SK-N-SH treated with all-trans-retinoic acid at 6 μM for 48 hours (cell line): ENCODE results near the gene EPHA4.
A peak's percentile ranks its signal among the peaks of the same experiment; 100 is the strongest.

ENCODE experiments used
- ATAC-seq: fragments of 200-7000 bp; cut with Tn5 transposase; 3 replicates; pipeline ENCODE4 v1.9.1; 2020; ENCODE audit warnings: mild to moderate bottlenecking, moderate library complexity
- ARNTL ChIP-seq: fragments of 450-650 bp; formaldehyde crosslinking; IDR thresholded peaks from 2 replicates; pipeline ENCODE4 v1.5.0; 2020; ENCODE audit warnings: low read depth, mild to moderate bottlenecking, moderate library complexity, borderline replicate concordance
- BACH2 ChIP-seq: fragments of 250-450 bp; sonication (Bioruptor Pico); IDR thresholded peaks from 2 replicates; pipeline ENCODE4 v1.9.0; 2021; ENCODE audit warnings: mild to moderate bottlenecking, borderline replicate concordance
- CREB5 ChIP-seq: fragments of 250-450 bp; sonication (Bioruptor Pico); IDR thresholded peaks from 2 replicates; pipeline ENCODE4 v1.5.1; 2020; ENCODE audit warnings: low read depth, mild to moderate bottlenecking, moderate library complexity
- CSRNP3 ChIP-seq: fragments of 250-450 bp; sonication (Bioruptor Pico); IDR thresholded peaks from 2 replicates; pipeline ENCODE4 v1.5.1; 2021; ENCODE audit warnings: mild to moderate bottlenecking, moderate library complexity
- ESRRG ChIP-seq: fragments of 250-450 bp; sonication (Bioruptor Pico); IDR thresholded peaks from 2 replicates; pipeline ENCODE4 v1.6.1; 2021; ENCODE audit warnings: mild to moderate bottlenecking
- GLIS3 ChIP-seq: fragments of 250-450 bp; sonication (Bioruptor Pico); IDR thresholded peaks from 2 replicates; pipeline ENCODE4 v1.5.0; 2020; ENCODE audit warnings: mild to moderate bottlenecking, moderate library complexity
- ISL1 ChIP-seq: fragments of 250-450 bp; sonication (Bioruptor Pico); IDR thresholded peaks from 2 replicates; pipeline ENCODE4 v2.1.2; 2022; ENCODE audit warnings: mild to moderate bottlenecking, moderate library complexity
- OSR1 ChIP-seq: fragments of 250-450 bp; sonication (Bioruptor Pico); IDR thresholded peaks from 2 replicates; pipeline ENCODE4 v1.8.0; 2022; ENCODE audit warnings: moderate library complexity, mild to moderate bottlenecking, inconsistent platforms
- PATZ1 ChIP-seq: fragments of 250-450 bp; sonication (Bioruptor Pico); IDR thresholded peaks from 2 replicates; pipeline ENCODE4 v1.8.0; 2020; ENCODE audit warnings: mild to moderate bottlenecking, moderate library complexity, borderline replicate concordance
- POU6F1 ChIP-seq: fragments of 250-450 bp; sonication (Bioruptor Pico); IDR thresholded peaks from 2 replicates; pipeline ENCODE4 v1.8.0; 2021; ENCODE audit warnings: low read depth, mild to moderate bottlenecking, moderate library complexity, borderline replicate concordance
- PPARA ChIP-seq: fragments of 250-450 bp; sonication (Bioruptor Pico); IDR thresholded peaks from 2 replicates; pipeline ENCODE4 v1.5.0; 2020; ENCODE audit warnings: mild to moderate bottlenecking, borderline replicate concordance
- RARB ChIP-seq: fragments of 250-450 bp; sonication (Bioruptor Pico); IDR thresholded peaks from 2 replicates; pipeline ENCODE4 v1.8.0; 2021; ENCODE audit warnings: mild to moderate bottlenecking, moderate library complexity
- SNAI2 ChIP-seq: fragments of 250-450 bp; sonication (Bioruptor Pico); IDR thresholded peaks from 2 replicates; pipeline ENCODE4 v1.5.0; 2020; ENCODE audit warnings: mild to moderate bottlenecking, moderate library complexity
- TCF4 ChIP-seq: fragments of 250-450 bp; sonication (Bioruptor Pico); IDR thresholded peaks from 2 replicates; pipeline ENCODE4 v1.8.0; 2021; ENCODE audit warnings: mild to moderate bottlenecking, moderate library complexity, borderline replicate concordance
- TOX ChIP-seq: fragments of 250-450 bp; sonication (Bioruptor Pico); IDR thresholded peaks from 2 replicates; pipeline ENCODE4 v1.8.0; 2021; ENCODE audit warnings: mild to moderate bottlenecking, moderate library complexity, borderline replicate concordance
- TSHZ2 ChIP-seq: fragments of 250-450 bp; sonication (Bioruptor Pico); IDR thresholded peaks from 2 replicates; pipeline ENCODE4 v1.5.0; 2020; ENCODE audit warnings: mild to moderate bottlenecking, moderate library complexity
- ZFP30 ChIP-seq: fragments of 450-650 bp; formaldehyde crosslinking; IDR thresholded peaks from 2 replicates; pipeline ENCODE4 v1.5.0; 2022; ENCODE audit warnings: mild to moderate bottlenecking, moderate library complexity
- ZNF565 ChIP-seq: fragments of 450-650 bp; formaldehyde crosslinking; conservative IDR thresholded peaks from 2 replicates; pipeline ENCODE4 v1.5.0; 2020; ENCODE audit warnings: low read depth, mild to moderate bottlenecking, moderate library complexity
- ZNF70 ChIP-seq: fragments of 450-650 bp; formaldehyde crosslinking; IDR thresholded peaks from 2 replicates; pipeline ENCODE4 v1.5.0; 2020; ENCODE audit warnings: mild to moderate bottlenecking, moderate library complexity
- ZNF8 ChIP-seq: fragments of 450-650 bp; formaldehyde crosslinking; IDR thresholded peaks from 2 replicates; pipeline ENCODE4 v1.5.0; 2020; ENCODE audit warnings: mild to moderate bottlenecking, moderate library complexity

Gene EPHA4

GRCh38 chr2:221429741-221430491 is 142.2 kb downstream of the EPHA4 start:
- peak; percentile 42; the same call in 2 of the 3 replicates for ATAC-seq

GRCh38 chr2:221428896-221429295 is 143.2 kb downstream of the EPHA4 start:
- no peak for ATAC-seq

More at GRCh38 chr2:221429741-221430491, 142.2 kb downstream of the EPHA4 start:
- TF ChIP-seq PATZ1 (CRISPR knock-in tag) (no peak), CREB5 (CRISPR knock-in tag) (no peak), ZNF565 (CRISPR knock-in tag) (no peak), PPARA (CRISPR knock-in tag) (no peak), GLIS3 (CRISPR knock-in tag) (no peak)

GRCh38 chr2:221426929-221427328 is 145.2 kb downstream of the EPHA4 start:
- no peak for ATAC-seq
- TF ChIP-seq GLIS3 (CRISPR knock-in tag) (no peak), ZFP30 (CRISPR knock-in tag) (no peak)

More at GRCh38 chr2:221428896-221429295, 143.2 kb downstream of the EPHA4 start:
- no peak for TF ChIP-seq SNAI2
- TF ChIP-seq PATZ1 (CRISPR knock-in tag): no peak
- TF ChIP-seq TOX (CRISPR knock-in tag): no peak
- TF ChIP-seq ISL1 (CRISPR knock-in tag): no peak
- TF ChIP-seq ZFP30 (CRISPR knock-in tag): no peak
- no peak for TF ChIP-seq ZNF8
- TF ChIP-seq PPARA (CRISPR knock-in tag): no peak
- TF ChIP-seq CREB5 (CRISPR knock-in tag): no peak
- no peak for TF ChIP-seq TCF4
- TF ChIP-seq ARNTL (CRISPR knock-in tag): no peak

GRCh38 chr2:221425891-221426290 is 146.2 kb downstream of the EPHA4 start:
- no peak for ATAC-seq
- TF ChIP-seq GLIS3 (CRISPR knock-in tag): no peak
- no peak for TF ChIP-seq CREB5 (CRISPR knock-in tag)
- TF ChIP-seq SNAI2: no peak
- no peak for TF ChIP-seq ESRRG (CRISPR knock-in tag)
- TF ChIP-seq RARB (CRISPR knock-in tag): no peak
- TF ChIP-seq CSRNP3 (CRISPR knock-in tag): no peak
- no peak for TF ChIP-seq PPARA (CRISPR knock-in tag)
- no peak for TF ChIP-seq POU6F1
- TF ChIP-seq TCF4: no peak
- no peak for TF ChIP-seq TSHZ2 (CRISPR knock-in tag)
- no peak for TF ChIP-seq OSR1 (CRISPR knock-in tag)
- no peak for TF ChIP-seq BACH2 (CRISPR knock-in tag)
- no peak for TF ChIP-seq ZNF70 (CRISPR knock-in tag)
